Thyroid gland (tissue), 4 donors: ENCODE results near the gene ENOX2. TPM values are rescaled to one million over a fixed set of nuclear protein-coding genes. Genes with fewer than 3 reads are reported as not detected.

ENCODE experiments used
- DNase-seq, 2 donors: peaks; one replicate each; pipeline ENCODE4 v3.0.0-alpha.2; 2019
- H3K27ac ChIP-seq, 3 donors: fragments of 200-600 bp; sonication (generic); 1 replicate in 2 of 3; 2 replicates in 1 of 3; pipeline ENCODE4 v1.5.1; 2016 to 2019; ENCODE audit warnings: mild to moderate bottlenecking in 1 of 3, moderate library complexity in 1 of 3
- H3K27me3 ChIP-seq: fragments of 200-600 bp; sonication (generic); one replicate; pipeline ENCODE4 v1.5.1; 2019
- H3K36me3 ChIP-seq, 2 donors: fragments of 200-600 bp; sonication (generic); one replicate each; pipeline ENCODE4 v1.5.1; 2016 to 2019
- H3K4me1 ChIP-seq, 2 donors: fragments of 200-600 bp; sonication (generic); one replicate each; pipeline ENCODE4 v1.5.1; 2017 to 2019
- H3K4me3 ChIP-seq, 3 donors: fragments of 200-600 bp; sonication (generic); replicated peaks in 1 of 3; 1 replicate in 2 of 3; 2 replicates in 1 of 3; pipeline ENCODE4 v1.5.1; 2016; ENCODE audit warnings: mild to moderate bottlenecking in 1 of 3
- H3K9me3 ChIP-seq: fragments of 200-600 bp; sonication (generic); one replicate; pipeline ENCODE4 v1.5.1; 2017
- POLR2A ChIP-seq, 2 donors: fragments of 450-650 bp; IDR thresholded peaks; one replicate each; pipeline ENCODE4 v1.6.1; 2017; ENCODE audit warnings: antibody characterized with exemption in 2 of 2, mild to moderate bottlenecking in 2 of 2, moderate library complexity in 1 of 2
- WGBS, 2 donors: methylation state at CpG; one replicate each; pipeline ENCODE4 v1.1.5; 2017; 5-methylcytosine and 5-hydroxymethylcytosine counted together
- intact Hi-C: fragments of 100-400 bp; cut with DNase I; formaldehyde crosslinking; loops from one replicate; pipeline ENCODE4 v1.15.1; 2023
- total RNA-seq, 4 donors: library from RNA; depleted of rRNA; stranded (reverse); fragments of >200 nt; gene quantifications; one replicate each; pipeline ENCODE4 v1.2.3, GENCODE V29; 2016
- TF ChIP-seq, protein P1 (sequence below), 6 experiments: fragments of 200-600 bp in 3 of 6; fragments of 450-650 bp in 3 of 6; sonication (generic) in 3 of 6; IDR thresholded peaks; one replicate each; pipeline ENCODE4 v1.5.1; 2016 to 2019; ENCODE audit warnings: antibody characterized with exemption in 6 of 6, mild to moderate bottlenecking in 2 of 6, inconsistent platforms in 1 of 6, moderate library complexity in 1 of 6

ENOX2 gene
- total RNA-seq, 4 donors from 2014 or later, result 11.8 to 25.2 (median 20.1) TPM

DNA sequence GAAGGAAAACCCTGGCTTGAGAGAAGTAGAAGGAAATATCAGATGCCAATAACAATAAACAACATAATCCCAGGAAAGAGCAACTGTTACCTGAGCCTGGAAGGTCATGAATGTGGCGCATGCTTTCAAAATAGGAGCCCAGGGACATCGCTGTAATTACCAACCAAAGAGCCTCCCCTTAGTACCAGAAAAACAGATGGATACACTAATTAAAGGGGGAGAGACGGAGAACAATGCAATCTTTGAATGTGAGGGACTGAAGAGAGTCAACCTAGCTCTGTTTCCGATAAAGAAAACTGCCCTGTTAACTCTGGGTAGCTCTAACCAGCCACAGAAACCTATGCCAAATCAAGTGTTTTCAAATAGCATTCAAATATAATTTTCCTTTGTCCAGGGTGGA lies 161.4 kb downstream of the ENOX2 start:
- no peaks in the 10 kb centered on the region for H3K4me1 ChIP-seq
- TF ChIP-seq POLR2A (IDR thresholded peaks at IDR 0.05), result no peak
- TF ChIP-seq, protein P1, sequence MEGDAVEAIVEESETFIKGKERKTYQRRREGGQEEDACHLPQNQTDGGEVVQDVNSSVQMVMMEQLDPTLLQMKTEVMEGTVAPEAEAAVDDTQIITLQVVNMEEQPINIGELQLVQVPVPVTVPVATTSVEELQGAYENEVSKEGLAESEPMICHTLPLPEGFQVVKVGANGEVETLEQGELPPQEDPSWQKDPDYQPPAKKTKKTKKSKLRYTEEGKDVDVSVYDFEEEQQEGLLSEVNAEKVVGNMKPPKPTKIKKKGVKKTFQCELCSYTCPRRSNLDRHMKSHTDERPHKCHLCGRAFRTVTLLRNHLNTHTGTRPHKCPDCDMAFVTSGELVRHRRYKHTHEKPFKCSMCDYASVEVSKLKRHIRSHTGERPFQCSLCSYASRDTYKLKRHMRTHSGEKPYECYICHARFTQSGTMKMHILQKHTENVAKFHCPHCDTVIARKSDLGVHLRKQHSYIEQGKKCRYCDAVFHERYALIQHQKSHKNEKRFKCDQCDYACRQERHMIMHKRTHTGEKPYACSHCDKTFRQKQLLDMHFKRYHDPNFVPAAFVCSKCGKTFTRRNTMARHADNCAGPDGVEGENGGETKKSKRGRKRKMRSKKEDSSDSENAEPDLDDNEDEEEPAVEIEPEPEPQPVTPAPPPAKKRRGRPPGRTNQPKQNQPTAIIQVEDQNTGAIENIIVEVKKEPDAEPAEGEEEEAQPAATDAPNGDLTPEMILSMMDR (IDR thresholded peaks at IDR 0.05), result no peak
- intact Hi-C loops, result no loop called here
- no peaks in the 10 kb centered on the region for H3K27me3 ChIP-seq
- WGBS, 2 donors, result 66 to 70% methylated on average over 4 of the region's 4 CpGs
- H3K4me3 ChIP-seq, result no peak overlapping the region
- H3K27ac ChIP-seq, result no peak overlapping the region
- H3K9me3 ChIP-seq, result no peaks in the 10 kb centered on the region
- no peak for DNase-seq
- no peaks in the 10 kb centered on the region for H3K36me3 ChIP-seq

DNA sequence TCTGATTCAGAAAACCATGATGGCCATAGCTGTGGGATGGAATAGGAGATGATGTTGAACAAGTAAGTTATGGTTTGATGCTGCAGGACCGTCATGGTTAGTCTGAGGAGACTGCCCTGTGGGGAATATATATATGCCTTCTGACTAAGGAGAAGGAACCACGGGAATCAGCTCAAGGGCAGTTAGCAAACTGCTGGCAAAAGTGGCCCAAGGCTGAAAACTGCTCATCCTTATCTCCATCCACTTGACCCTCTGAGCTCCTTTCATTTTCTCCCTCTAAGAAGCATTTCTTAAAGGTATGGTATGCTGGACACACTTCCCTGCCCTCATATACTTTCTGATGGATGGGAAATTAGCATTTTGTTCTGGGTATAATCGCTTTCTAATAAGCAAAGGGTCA lies 161.9 kb downstream of the ENOX2 start:
- H3K9me3 ChIP-seq, result no peaks in the 10 kb centered on the region
- H3K4me3 ChIP-seq, result no peak overlapping the region
- TF ChIP-seq, protein P1 (IDR thresholded peaks at IDR 0.05), result no peak
- no peak for TF ChIP-seq POLR2A (IDR thresholded peaks at IDR 0.05)
- intact Hi-C loops, result no loop called here
- no peak overlapping the region for H3K27ac ChIP-seq
- WGBS, 2 donors, result 64 to 71% methylated on average over 3 of the region's 3 CpGs
- no peaks in the 10 kb centered on the region for H3K27me3 ChIP-seq
- H3K4me1 ChIP-seq, result no peaks in the 10 kb centered on the region
- H3K36me3 ChIP-seq, result no peaks in the 10 kb centered on the region
- no peak for DNase-seq

DNA sequence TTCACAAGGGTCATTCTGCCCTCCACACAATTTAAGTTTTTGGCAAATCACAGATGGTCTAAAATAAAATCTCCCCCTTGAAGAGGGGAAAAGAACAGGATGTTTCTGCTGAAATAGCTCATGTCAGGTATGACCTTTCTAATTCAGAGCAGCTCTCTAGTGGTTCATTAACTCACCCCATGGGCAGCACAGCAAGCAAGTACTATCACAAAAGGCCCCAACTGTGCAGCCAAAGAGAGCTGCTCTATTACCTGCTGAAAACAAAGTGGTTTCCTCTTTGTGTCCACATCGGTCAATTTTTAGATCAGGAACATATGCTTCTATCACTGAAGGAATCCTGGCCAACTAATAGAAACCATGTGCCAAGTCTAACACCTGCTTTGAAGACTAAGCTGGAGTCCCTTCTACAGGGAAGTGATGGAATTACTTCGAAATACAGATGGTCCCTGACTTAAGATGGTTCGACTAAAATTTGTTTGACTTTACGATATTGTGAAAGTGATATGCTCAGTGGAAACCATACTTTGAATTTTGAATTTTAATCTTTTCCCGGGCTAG lies 164.3 kb downstream of the ENOX2 start:
- no peaks in the 10 kb centered on the region for H3K36me3 ChIP-seq
- WGBS, 2 donors, result 80 to 83% methylated on average over 5 of the region's 5 CpGs
- intact Hi-C loops, result no loop called here
- no peak overlapping the region for H3K27ac ChIP-seq
- H3K9me3 ChIP-seq, result no peaks in the 10 kb centered on the region
- H3K27me3 ChIP-seq, result no peaks in the 10 kb centered on the region
- no peak for DNase-seq
- TF ChIP-seq POLR2A (IDR thresholded peaks at IDR 0.05), result no peak
- TF ChIP-seq, protein P1 (IDR thresholded peaks at IDR 0.05), result no peak
- H3K4me1 ChIP-seq, result no peaks in the 10 kb centered on the region
- H3K4me3 ChIP-seq, result no peak overlapping the region

DNA sequence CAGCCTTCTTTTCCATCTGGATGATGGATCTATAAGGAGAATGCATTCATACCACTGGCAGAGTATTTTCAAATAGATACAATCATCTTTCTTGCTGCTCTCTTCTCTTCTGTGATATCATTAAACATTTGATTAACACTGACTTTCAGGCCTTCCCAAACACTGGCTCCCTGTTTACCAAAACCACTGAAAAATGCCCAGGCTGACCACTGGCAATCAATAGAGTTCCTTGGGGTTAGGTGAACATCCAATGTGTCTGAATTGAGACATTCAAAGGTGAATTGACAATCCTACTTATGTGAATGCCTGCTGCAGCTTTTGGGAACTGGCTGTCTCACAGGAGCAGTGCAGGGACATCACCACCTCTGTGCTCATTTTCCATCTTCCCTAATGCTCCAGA lies 168.3 kb downstream of the ENOX2 start:
- Histone ChIP-seq H3K27ac (no peak overlapping the region), H3K4me3 (no peak overlapping the region), H3K27me3 (no peaks in the 10 kb centered on the region), H3K36me3 (no peaks in the 10 kb centered on the region), H3K4me1 (no peaks in the 10 kb centered on the region), H3K9me3 (no peaks in the 10 kb centered on the region)
- TF ChIP-seq POLR2A (IDR thresholded peaks at IDR 0.05), result no peak
- TF ChIP-seq, protein P1 (IDR thresholded peaks at IDR 0.05), result no peak
- intact Hi-C loops, result no loop called here
- no peak for DNase-seq

DNA sequence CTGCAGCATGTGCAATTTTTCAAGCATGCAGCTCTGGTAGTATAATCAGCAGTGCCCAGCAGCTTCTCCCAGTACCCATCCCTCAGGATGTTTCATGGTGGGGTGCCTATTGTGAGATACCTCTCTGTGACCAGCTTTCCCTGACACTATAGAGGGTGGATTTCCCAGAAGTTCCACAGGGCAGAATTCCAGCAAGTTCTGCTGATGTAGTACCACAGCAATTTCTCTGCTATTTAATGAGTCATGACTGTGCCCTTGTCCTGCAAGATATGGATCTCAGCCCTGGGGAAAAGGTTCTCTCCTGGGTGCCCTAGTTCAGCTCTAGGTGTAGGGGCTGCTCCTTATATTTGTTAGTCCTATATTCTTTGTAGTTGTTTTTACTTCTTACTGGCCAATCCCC lies 174.8 kb downstream of the ENOX2 start:
- no peaks in the 10 kb centered on the region for H3K9me3 ChIP-seq
- no peaks in the 10 kb centered on the region for H3K36me3 ChIP-seq
- TF ChIP-seq POLR2A (IDR thresholded peaks at IDR 0.05), result no peak
- TF ChIP-seq, protein P1 (IDR thresholded peaks at IDR 0.05), result no peak
- H3K27me3 ChIP-seq, result no peaks in the 10 kb centered on the region
- intact Hi-C loops, result no loop called here
- DNase-seq, result no peak
- no peaks in the 10 kb centered on the region for H3K4me1 ChIP-seq
- no peak overlapping the region for H3K27ac ChIP-seq
- no peak overlapping the region for H3K4me3 ChIP-seq
